Esophagus muscularis mucosa (tissue), 3 donors: ENCODE results near the gene TBCE.

ENCODE experiments used
- CTCF ChIP-seq, 3 experiments: fragments of 200-600 bp in 2 of 3; fragments of 450-650 bp in 1 of 3; sonication (generic) in 2 of 3; IDR thresholded peaks; one replicate each; pipeline ENCODE4 v1.5.1; 2017 to 2019; ENCODE audit warnings: antibody characterized with exemption in 3 of 3, mild to moderate bottlenecking in 2 of 3, moderate library complexity in 1 of 3
- POLR2AphosphoS5 ChIP-seq, 2 donors: sonication (generic); formaldehyde crosslinking; IDR thresholded peaks; one replicate each; pipeline ENCODE4 v1.6.1; 2017; ENCODE audit warnings: antibody characterized with exemption in 2 of 2

DNA sequence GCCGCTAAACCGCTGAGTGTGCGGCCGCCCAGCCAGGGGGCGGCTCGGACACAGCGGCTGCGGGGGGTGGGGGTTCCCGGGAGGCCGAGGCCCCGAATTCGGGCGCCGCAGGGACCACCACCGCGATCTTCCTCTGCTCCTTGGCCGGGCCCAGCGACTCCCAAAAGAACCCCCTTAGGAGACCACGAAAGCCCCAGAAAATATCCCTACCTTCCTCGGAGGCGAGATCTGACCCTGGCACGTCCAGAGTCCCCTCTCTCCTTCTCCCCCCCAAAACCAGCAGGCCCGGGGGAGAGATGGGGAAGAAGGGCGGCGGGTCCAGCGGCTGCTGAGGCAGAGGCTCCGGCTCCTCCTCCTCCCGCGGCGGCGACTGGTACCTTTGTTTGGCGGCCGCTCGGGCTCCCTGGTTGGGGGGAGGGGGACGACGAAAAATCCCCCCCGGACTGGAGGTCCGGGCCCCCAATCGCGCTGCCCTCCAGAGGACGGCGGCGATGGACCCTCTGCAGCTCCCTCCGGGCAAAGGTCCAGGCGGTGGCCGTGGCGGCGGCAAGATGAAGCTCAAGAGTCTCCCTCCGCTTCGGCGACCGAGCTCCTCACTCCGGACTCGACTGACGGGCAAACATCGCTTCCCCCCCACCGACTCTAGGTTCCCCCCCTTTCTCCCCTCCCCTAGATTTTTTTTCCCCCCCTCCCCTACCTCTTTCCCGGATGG is 39.5 kb upstream of the TBCE start, which contains the start of gene ARID4B:
- TF ChIP-seq CTCF (IDR thresholded peaks at IDR 0.05), result no peak
- peak; percentile 57 to 81 for TF ChIP-seq POLR2AphosphoS5 (IDR thresholded peaks at IDR 0.05)
